Natural killer cell (primary cell): ENCODE results near the gene HSP90AA1. TPM values are rescaled to one million over a fixed set of nuclear protein-coding genes. Genes with fewer than 3 reads are reported as not detected.
A peak's percentile ranks its signal among the peaks of the same experiment; 100 is the strongest.
"Not testable (repeated sequence)": the region's sequence is repeated elsewhere in the genome, so short reads cannot be mapped to it uniquely, and the experiment has no call there.

ENCODE experiments used
- ATAC-seq, 3 donors: fragments of 150-1000 bp in 2 of 3; fragments of 200-7000 bp in 1 of 3; cut with Tn5 transposase; 1 replicate in 1 of 3; 2 replicates in 2 of 3; pipeline ENCODE4 v1.10.0; 2021; ENCODE audit warnings: mild to moderate bottlenecking in 2 of 3, moderate library complexity in 2 of 3
- DNase-seq, 2 donors: peaks; one replicate each; pipeline versions ENCODE4 v3.0.0 to v3.0.0-alpha.2; 2013 to 2021; ENCODE audit warnings: mixed read lengths in 1 of 2
- H3K27ac ChIP-seq: one replicate; pipeline ENCODE4 v1.5.1; 2013; ENCODE audit warnings: mild to moderate bottlenecking, low read length
- H3K27me3 ChIP-seq: one replicate; pipeline ENCODE4 v1.6.1; 2013; ENCODE audit warnings: low read length; ENCODE audit not compliant: control insufficient read depth, insufficient read depth
- H3K36me3 ChIP-seq: one replicate; pipeline ENCODE4 v1.6.1; 2013; ENCODE audit warnings: low read length; ENCODE audit not compliant: control insufficient read depth, insufficient read depth
- H3K4me1 ChIP-seq: one replicate; pipeline ENCODE4 v1.6.1; 2013; ENCODE audit warnings: low read length; ENCODE audit not compliant: control insufficient read depth, insufficient read depth
- H3K4me3 ChIP-seq: one replicate; pipeline ENCODE4 v1.5.1; 2013; ENCODE audit warnings: low read length
- H3K9me3 ChIP-seq: one replicate; pipeline ENCODE4 v1.6.1; 2013; ENCODE audit warnings: low read length; ENCODE audit not compliant: control insufficient read depth, insufficient read depth
- H3K27ac Mint-ChIP-seq, 2 donors: one replicate each; pipeline ENCODE4 v1.8.0; 2022; ENCODE audit warnings: mild to moderate bottlenecking in 2 of 2, mixed read lengths in 2 of 2, moderate library complexity in 1 of 2
- H3K27me3 Mint-ChIP-seq, 2 donors: one replicate each; pipeline ENCODE4 v1.8.0; 2022; ENCODE audit warnings: low read depth in 2 of 2, mixed read lengths in 2 of 2
- H3K36me3 Mint-ChIP-seq: one replicate; pipeline ENCODE4 v1.8.0; 2022; ENCODE audit warnings: mixed read lengths
- H3K4me1 Mint-ChIP-seq, 2 donors: one replicate each; pipeline ENCODE4 v1.8.0; 2022; ENCODE audit warnings: mixed read lengths in 2 of 2
- H3K4me3 Mint-ChIP-seq: one replicate; pipeline ENCODE4 v1.8.0; 2022; ENCODE audit warnings: mild to moderate bottlenecking, moderate library complexity, mixed read lengths
- H3K9me3 Mint-ChIP-seq, 2 donors: one replicate each; pipeline ENCODE4 v1.8.0; 2022; ENCODE audit warnings: mixed read lengths in 2 of 2
- WGBS: methylation state at CpG from one replicate; pipeline ENCODE4 v1.1.7; 2013; ENCODE audit warnings: missing lambda C conversion rate; ENCODE audit not compliant: insufficient coverage; 5-methylcytosine and 5-hydroxymethylcytosine counted together
- intact Hi-C: fragments of 100-400 bp; cut with micrococcal nuclease; formaldehyde crosslinking; loops from one replicate; pipeline ENCODE4 v1.14.2; 2022
- total RNA-seq, 4 donors: library from RNA; stranded (reverse); fragments of 120-200 nt in 1 of 4; gene quantifications; one replicate each; pipeline versions ENCODE4 v1.2.3 to v1.2.4, GENCODE V29; 2013 to 2022
- TF ChIP-seq, protein P1 (sequence below): fragments of 200-600 bp; IDR thresholded peaks from one replicate; pipeline ENCODE4 v1.8.0; 2022; ENCODE audit warnings: antibody characterized with exemption

HSP90AA1 gene
- total RNA-seq, 3 donors from 2014 or later (not counting 1 experiment from before 2014, with no cell fraction given) = 470 to 665 (median 663) TPM

DNA sequence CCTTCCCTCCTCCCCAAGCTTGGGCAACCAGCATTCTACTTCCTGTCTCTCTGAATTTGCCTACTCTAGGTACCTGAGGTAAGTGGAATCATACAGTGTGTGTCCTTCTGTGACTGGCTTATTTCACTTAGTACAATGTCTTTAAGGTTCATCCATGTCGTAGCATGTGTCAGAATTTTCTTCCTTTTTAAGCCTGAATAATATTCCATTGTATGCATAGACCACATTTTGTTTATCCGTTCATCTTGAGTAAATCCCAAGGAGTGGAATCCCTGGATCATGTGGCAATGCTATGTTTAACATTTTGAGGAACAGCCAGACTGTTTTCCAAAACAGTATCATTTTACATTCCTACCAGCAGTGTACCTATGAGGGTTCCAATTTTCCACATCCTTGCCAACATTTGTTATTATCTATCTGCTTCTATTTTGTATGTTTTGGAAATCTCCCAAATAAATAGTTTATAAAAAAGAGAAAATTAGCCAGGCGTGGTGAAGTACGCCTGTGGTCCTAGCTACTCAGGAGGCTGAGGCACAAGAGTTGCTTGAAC lies 12.4 kb downstream of the HSP90AA1 start:
- Mint-ChIP-seq H3K27me3 (no peaks in the 10 kb centered on the region), H3K27ac (no peak overlapping the region), H3K4me3 (no peak overlapping the region), H3K4me1 (peaks cover 11% of the 10 kb centered on the region in 2 donors), H3K36me3 (no peaks in the 10 kb centered on the region), H3K9me3 (no peaks in the 10 kb centered on the region)
- no peak for ATAC-seq
- 98% methylated on average over 4 of the region's 4 CpGs for WGBS
- Histone ChIP-seq H3K36me3 (peaks cover 11% of the 10 kb centered on the region), H3K27me3 (no peaks in the 10 kb centered on the region), H3K4me3 (no peak overlapping the region), H3K9me3 (no peaks in the 10 kb centered on the region), H3K4me1 (peaks cover 24% of the 10 kb centered on the region), H3K27ac (no peak overlapping the region)
- TF ChIP-seq, protein P1, sequence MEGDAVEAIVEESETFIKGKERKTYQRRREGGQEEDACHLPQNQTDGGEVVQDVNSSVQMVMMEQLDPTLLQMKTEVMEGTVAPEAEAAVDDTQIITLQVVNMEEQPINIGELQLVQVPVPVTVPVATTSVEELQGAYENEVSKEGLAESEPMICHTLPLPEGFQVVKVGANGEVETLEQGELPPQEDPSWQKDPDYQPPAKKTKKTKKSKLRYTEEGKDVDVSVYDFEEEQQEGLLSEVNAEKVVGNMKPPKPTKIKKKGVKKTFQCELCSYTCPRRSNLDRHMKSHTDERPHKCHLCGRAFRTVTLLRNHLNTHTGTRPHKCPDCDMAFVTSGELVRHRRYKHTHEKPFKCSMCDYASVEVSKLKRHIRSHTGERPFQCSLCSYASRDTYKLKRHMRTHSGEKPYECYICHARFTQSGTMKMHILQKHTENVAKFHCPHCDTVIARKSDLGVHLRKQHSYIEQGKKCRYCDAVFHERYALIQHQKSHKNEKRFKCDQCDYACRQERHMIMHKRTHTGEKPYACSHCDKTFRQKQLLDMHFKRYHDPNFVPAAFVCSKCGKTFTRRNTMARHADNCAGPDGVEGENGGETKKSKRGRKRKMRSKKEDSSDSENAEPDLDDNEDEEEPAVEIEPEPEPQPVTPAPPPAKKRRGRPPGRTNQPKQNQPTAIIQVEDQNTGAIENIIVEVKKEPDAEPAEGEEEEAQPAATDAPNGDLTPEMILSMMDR = no peak
- intact Hi-C loops = no loop called here
- DNase-seq = no peak

DNA sequence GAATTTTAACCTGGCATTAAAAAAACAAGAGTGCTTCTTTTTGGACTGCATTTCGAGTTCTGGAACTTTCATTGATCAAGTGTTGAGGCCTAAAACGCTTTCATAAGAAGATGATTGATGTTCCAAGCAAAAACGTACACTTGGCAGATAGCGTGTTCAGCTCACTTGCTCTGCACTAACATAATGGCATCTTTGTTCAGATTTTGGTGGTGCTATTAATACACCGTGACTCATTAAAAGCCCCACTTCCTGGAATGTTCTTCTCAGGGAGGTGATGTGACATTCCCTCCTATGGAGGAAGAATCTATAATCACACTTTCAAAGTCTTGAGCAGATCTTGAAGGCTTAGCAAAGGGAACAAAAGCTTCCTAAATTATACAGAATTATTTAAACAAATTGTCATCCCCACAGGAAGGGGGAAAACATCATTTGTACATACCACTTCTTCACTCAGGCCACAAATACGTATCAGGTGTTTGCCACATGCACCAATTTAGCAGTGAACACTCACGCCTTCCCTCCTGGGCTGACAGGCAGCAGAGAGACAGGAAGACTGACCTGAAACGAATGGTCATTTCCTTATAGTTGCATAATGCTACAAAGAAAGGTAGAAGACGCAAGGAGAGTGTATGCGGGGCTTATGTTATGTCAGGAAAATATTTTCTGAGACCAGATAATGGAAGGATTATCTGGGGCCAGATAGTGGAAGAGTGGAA lies 15.4 kb downstream of the HSP90AA1 start:
- Mint-ChIP-seq H3K27ac (peak overlapping the region; percentile 7 to 52), H3K27me3 (no peaks in the 10 kb centered on the region), H3K4me3 (no peak overlapping the region), H3K36me3 (no peaks in the 10 kb centered on the region), H3K4me1 (peaks cover 11% of the 10 kb centered on the region in 2 donors), H3K9me3 (no peaks in the 10 kb centered on the region)
- H3K27ac ChIP-seq = no peak overlapping the region
- no peak for DNase-seq
- H3K27me3 ChIP-seq = no peaks in the 10 kb centered on the region
- no peak overlapping the region for H3K4me3 ChIP-seq
- H3K4me1 ChIP-seq = peaks cover 24% of the 10 kb centered on the region
- H3K9me3 ChIP-seq = no peaks in the 10 kb centered on the region
- no peaks in the 10 kb centered on the region for H3K36me3 ChIP-seq
- intact Hi-C loops = no loop called here
- ATAC-seq = peak in 2 of 3 donors; percentile 53 to 54
- TF ChIP-seq, protein P1 = no peak
- 64% methylated on average over 9 of the region's 10 CpGs for WGBS

DNA sequence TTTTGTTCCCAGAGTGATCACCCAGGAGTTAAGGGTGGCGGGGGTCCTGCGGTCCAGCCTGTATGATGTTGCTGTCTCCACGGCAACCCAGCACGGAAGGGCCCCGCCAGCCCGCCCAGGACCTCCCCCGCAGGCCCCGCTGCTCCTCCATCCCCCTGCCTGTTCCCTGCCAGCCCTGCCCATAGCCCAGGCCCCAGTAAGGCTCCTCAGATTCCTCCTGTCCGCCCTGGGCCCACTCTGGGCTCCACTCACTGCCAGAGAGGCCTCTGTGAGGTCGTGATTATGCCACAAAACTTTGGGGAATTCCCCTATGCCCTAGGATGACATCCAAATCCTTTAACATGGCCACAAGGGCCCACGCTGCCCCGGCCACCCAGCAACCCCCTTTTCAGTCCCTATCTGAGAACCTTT lies 20.8 kb downstream of the HSP90AA1 start:
- TF ChIP-seq, protein P1 = no peak
- no peak for DNase-seq
- Histone ChIP-seq H3K4me1 (peaks cover 20% of the 10 kb centered on the region), H3K9me3 (no peaks in the 10 kb centered on the region), H3K36me3 (no peaks in the 10 kb centered on the region), H3K27ac (no peak overlapping the region), H3K27me3 (no peaks in the 10 kb centered on the region), H3K4me3 (no peak overlapping the region)
- no peak overlapping the region for H3K4me3 Mint-ChIP-seq
- H3K27me3 Mint-ChIP-seq = no peaks in the 10 kb centered on the region
- intact Hi-C loops = no loop called here
- no peaks in the 10 kb centered on the region for H3K36me3 Mint-ChIP-seq
- ATAC-seq = peak in 1 of 3 donors; percentile 31
- WGBS = 91% methylated on average over 12 of the region's 12 CpGs
- H3K27ac Mint-ChIP-seq = peak overlapping the region in 1 of 2 donors; percentile 71
- H3K4me1 Mint-ChIP-seq = peaks cover 2 to 6% of the 10 kb centered on the region in 2 donors
- H3K9me3 Mint-ChIP-seq = no peaks in the 10 kb centered on the region

DNA sequence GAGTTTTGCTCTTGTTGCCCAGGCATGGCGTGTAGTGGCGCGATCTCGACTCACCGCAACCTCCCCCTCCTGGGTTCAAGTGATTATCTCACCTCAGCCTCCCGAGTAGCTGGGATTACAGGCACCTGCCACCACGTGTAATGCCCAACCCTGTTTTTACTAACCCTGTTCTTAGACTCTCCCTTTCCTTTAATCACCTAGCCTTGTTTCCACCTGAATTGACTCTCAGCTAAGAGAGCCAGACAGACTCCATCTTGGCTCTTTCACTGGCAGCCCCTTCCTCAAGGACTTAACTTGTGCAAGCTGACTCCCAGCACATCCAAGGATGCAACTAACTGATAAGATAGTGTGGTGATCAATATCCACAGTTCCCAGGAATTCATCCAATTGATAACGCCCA lies 22.3 kb downstream of the HSP90AA1 start:
- H3K36me3 ChIP-seq, H3K4me1 Mint-ChIP-seq, H3K9me3 ChIP-seq, DNase-seq, intact Hi-C loops, H3K4me3 Mint-ChIP-seq, H3K27me3 Mint-ChIP-seq, ATAC-seq, H3K27me3 ChIP-seq, H3K36me3 Mint-ChIP-seq, H3K27ac ChIP-seq, H3K9me3 Mint-ChIP-seq, H3K4me3 ChIP-seq, H3K27ac Mint-ChIP-seq: not testable (repeated sequence)
- H3K4me1 ChIP-seq = peaks cover 15% of the 10 kb centered on the region
- WGBS = 83% methylated on average over 8 of the region's 8 CpGs
